Sciatic nerve (tissue), 2 donors: Measurements from ENCODE around the gene FSTL4. TPM values are rescaled to one million over a fixed set of nuclear protein-coding genes. Genes with fewer than 3 reads are reported as not detected.

ENCODE experiments used
- ATAC-seq: fragments of 200-7000 bp; cut with Tn5 transposase; one replicate; pipeline ENCODE4 v1.9.1; 2020; ENCODE audit warnings: mild to moderate bottlenecking, moderate library complexity
- DNase-seq: peaks from one replicate; pipeline ENCODE4 v3.0.0-alpha.2; 2020; ENCODE audit warnings: low spot score
- intact Hi-C: fragments of 100-400 bp; cut with DNase I; formaldehyde crosslinking; loops from one replicate; pipeline ENCODE4 v1.14.2; 2022
- total RNA-seq: library from RNA; stranded (reverse); fragmentation: NEBNext Ultra II Directional; extraction: Animal tissue kit (Norgen Biotek cat#: 25700); gene quantifications from one replicate; pipeline ENCODE4 v1.2.1, GENCODE V29; 2021
- donor health status: DM: no; HTN: no; CAD: no.
- donor health status: DM: no; HTN: no; CAD: no.

The FSTL4 gene
- total RNA-seq, 1 donor from 2014 or later: not detected

DNA sequence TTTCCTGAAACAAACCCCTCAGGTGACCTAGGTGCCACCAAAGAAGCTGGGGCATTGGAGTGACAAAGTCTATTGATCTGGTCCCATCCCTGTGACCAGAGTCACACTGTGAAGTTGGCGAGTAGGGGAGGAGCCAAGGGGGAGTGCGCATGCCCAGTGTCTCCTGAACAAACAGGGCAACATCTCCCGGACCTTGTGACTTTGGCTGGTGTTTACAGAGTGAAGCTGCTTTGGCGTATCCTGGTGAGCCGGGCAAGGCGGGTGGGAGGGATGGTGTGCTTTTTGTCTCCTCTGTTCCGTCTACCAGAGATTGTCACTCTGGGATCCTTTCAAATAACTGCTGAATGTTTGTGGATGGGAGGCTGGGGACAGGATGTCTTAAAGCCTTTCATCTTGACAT lies 356.1 kb downstream of the FSTL4 start:
- ATAC-seq (no peak), DNase-seq (no peak)
- intact Hi-C loops: no loop called here

DNA sequence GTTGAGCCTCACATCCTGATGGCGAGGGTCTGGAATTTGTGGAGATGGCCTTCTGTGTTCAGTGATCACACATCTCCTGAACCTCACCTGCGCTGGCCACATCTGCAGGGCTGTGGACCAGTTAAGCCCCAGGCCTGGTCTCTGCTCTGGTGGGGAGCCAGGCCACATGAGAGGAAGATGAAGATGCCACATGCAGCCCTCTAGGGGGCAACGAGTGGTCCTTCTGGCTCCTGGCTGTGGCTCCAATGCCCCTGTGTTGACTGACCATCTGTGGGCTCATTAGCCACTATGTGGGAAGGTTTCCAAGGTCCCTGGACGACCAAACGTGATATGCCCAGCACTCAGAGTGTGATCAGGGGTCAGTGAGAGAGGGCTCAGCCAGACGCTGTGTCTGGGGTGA lies 357.5 kb downstream of the FSTL4 start:
- intact Hi-C loops: no loop called here
- ATAC-seq: no peak
- no peak for DNase-seq

DNA sequence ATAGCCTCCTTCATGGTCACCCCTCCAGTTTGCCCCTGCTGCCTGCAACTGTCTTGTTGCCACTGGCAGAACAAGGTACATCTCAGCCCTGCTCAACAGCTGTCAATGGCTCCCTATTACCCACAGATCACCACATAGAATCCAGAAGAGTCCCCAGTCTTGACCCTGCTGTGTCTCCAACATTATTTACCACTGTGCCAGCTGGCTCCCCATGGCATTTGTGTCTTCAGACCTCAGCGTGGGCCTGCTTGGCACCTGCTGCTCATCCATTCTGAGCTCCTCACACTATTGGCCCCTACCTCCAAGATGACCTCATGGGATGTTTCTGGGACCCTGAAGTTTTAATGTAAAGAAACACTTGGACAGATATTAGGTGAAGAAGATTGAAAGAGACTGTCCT lies 358.7 kb downstream of the FSTL4 start:
- DNase-seq: no peak
- intact Hi-C loops: no loop called here
- ATAC-seq: no peak

DNA sequence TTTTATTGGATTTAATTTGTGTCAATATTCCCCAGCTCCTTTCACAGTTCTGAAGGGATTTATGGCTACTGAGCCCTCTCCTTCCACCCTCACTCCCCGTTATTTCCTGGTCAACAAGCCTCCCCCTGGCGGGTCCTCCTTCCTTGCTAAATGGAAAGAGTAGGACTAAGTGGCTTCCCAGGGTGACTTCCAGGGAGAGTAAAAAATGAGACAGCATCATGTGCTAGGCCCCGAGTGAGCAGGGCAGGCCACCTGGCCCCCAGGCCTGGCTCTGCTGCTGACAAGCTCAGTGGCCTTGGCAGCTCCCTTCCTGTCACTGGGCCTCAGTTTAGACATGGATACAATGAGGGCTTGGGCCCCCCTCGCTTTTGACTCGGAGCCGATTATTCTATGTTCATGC lies 359.3 kb downstream of the FSTL4 start:
- intact Hi-C loops: no loop called here
- ATAC-seq (no peak), DNase-seq (no peak)

DNA sequence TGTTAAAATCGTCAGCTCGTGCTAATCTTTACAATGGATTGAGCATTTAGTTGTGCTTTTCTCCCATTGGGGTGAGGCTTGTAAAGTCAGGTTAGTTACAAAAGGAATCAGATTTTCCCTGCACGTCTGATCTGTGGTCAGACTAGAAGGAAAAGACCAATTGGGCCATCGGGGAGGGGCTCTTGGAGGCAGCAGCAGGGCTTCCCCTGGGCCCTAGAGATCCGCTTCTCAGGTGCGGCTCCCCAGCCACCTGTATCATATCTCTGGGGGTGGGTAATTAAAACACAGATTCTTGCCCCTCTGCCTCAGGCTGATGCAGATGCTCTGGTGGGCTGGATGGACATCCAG lies 360.2 kb downstream of the FSTL4 start:
- no peak for ATAC-seq

DNA sequence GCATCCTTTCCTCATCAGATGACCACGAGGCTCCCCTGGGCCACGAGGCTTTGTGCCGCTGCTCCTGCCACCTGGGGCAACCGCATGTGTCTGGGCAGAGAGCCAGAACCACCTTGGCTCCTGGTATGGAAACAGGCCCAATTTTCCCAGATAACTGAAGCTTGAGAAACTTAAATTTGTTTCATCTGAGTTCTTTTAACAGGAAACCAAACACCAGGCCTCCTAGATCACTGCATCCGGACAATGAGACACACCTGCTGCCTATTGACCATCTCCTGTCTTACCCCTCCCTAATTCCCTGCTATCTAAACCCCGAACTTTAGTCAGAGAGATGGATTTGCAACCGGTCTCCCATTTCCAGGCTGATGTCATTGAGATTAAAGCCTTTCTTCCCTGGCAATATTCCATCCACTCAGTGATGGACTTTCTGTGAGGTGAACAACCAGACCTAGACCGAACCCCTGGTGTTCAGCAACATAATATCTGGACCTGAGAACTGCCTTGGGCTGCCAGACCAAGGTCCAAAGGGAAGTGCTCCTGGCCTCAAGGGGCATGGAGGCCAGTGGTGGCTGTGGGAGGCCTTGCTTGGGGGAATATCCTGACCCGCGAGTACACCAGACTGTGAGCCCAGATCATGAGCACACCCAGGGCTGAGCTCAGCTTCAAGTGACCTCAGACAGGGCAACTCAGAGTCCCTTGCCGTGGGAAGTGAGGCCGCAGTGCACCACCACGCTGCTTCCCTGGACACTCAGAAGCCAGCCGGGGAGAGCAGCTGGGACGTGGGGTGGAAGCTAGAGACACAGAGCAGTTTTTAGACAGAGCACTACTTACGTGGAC lies 360.8 kb downstream of the FSTL4 start:
- DNase-seq (no peak), ATAC-seq (no peak)
- intact Hi-C loops: no loop called here

More for the DNA sequence above, 360.2 kb downstream of the FSTL4 start:
- no peak for DNase-seq
- intact Hi-C loops: no loop called here

DNA sequence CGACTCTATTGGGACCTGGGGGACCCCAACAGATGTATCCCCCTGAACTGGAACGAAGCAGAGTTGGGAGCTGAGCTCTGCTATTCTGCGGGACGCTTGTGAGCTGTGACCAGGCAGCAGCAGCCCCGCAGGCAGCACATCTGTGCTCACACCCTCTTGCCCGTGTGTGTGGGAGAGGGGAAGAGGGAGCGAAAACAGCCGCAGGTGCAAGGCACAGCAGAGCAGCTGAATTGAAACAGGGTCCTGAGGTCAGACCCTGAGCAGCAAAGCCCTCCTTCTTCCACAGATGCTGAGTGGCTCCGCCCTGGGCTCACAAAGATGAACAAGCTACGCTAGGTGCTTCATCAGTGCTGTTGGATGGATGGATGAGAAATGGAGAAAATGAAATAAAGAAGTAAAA lies 361.8 kb downstream of the FSTL4 start:
- no peak for DNase-seq
- ATAC-seq: no peak
- intact Hi-C loops: no loop called here

DNA sequence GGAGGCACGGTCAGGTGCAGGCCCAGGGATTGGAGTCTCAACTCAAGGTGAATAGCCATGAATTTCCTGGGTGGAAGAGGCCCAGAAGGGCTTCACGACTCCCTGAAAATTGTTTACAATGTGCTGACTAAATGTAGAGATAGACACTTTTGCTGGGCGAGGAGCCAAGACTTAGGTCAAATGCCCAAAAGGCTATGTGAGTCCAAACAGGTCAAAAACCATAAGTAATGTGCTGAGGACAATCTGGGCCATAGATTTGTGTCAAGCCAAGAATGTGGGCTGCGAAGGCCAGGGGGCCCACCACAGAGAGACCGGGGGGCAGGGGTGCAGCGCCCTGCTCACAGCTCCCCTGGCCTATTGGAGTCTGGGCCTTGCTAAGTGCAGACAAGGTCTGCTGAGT lies 362.7 kb downstream of the FSTL4 start:
- intact Hi-C loops: no loop called here
- ATAC-seq (no peak), DNase-seq (no peak)

DNA sequence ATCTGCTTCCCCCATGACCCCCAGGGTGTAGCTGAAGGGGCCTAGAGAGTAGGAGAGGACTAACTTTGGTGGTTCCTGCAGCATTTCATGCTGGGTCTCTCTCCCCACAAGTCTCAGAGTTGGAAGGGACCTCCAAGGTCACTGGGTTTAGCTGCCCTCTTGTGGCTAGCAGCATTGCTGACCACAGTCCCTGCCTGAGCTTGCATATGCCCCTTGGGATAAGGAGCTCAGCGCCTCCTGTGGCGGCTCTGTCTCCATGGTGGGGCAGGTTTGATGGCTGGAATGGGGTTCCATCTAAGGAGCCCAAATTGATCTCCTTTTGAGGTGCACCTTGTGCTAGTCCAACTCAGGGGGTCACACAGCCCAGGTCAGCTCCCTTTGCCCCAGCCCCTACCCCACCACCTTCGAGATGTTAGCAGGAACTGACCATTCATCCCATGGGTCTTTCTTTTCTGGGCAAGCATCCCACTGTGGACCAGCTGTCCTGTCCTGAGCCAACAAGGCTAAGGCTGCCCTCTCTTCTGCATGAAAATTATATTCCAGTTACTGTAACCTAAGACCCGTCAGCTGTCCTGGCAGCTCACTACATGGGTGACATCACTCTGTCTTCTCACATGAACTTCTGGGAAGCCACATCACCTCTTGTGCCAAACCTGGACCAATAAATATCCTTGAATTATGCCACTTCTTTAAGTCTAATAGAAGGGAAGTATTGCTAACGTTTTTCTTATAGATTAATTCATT lies 364.3 kb downstream of the FSTL4 start:
- intact Hi-C loops: no loop called here

DNA sequence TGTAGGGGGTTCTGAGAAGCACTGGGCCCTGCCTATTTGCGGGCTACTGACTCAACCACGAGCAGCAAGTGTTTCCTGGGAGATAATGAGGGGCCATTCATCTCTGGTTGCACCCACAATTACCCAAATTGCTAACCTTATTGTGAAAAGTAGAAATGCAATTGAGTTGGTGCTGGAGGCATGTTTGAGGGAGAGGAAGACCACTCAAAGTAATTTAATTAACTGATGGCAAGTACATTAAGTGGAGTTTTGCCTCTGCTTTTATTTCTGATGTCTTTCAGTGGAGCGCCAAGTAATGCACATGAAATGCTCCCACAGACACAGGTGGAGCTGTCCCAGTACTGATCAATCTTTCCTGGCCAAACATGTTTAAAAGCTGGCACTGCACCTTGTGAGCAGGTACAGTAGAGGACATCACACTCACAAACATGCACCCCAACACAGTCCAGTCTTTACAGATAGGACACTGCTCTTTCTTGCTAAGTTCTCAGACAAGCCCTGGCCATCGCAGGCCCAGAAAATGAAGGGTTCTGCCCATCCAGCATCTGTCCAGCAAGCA lies 365.1 kb downstream of the FSTL4 start:
- no peak for ATAC-seq

More for the DNA sequence above, 364.3 kb downstream of the FSTL4 start:
- ATAC-seq (no peak), DNase-seq (no peak)

DNA sequence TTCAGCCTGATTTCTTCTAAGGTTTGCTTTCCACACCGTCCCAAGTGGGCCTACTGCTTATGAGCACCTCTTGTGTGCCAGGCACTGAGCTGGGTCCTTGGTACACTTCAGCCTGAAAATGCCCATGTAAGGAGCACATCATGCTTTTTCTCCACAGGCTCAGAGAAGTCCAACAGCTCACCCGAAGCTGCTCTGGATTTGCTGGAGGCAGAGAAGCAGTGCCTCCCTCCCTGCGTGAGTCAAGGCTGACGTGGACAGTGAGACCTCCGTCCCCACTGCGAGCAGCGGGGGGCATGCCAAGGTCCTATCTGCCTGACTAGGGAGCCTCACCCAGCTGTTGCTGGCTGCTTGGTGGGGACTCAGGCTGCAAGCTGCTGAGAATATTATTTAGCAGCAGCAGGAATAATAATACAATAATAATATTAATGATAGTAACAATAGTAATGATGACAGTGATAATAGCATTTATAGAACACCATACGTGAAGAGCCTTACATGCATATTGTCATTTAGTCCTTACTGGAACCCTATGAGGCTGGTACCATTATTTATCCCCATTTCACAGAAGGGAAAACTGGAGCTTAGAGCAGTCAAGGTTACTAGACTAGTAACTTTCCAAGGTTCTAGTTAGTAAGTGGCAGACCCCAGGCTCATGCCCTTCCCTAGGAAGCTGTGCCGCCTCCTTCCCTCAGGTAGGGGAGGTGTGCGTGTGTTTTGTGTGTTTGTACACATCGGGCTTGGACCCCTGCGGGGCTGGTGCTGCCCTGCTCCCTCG lies 365.8 kb downstream of the FSTL4 start:
- intact Hi-C loops: no loop called here
- no peak for DNase-seq
- no peak for ATAC-seq

More for the DNA sequence above, 365.1 kb downstream of the FSTL4 start:
- no peak for DNase-seq
- intact Hi-C loops: no loop called here

DNA sequence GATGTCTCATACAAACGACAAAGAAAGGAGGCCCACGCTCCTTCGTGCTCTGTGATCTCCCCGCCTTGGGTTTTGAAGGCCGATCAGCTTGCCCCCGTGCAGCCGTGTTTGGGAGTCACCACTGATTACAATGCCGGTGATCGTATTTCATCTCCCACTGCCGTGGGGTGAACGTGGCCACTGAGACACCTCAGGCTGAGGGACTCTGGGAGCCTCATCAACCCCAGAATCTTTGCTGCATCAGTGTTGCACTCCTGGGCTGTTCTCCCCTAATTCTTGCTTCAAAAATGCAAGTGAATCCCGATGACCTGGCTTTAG lies 366.3 kb downstream of the FSTL4 start:
- intact Hi-C loops: no loop called here
- no peak for ATAC-seq
- DNase-seq: no peak

DNA sequence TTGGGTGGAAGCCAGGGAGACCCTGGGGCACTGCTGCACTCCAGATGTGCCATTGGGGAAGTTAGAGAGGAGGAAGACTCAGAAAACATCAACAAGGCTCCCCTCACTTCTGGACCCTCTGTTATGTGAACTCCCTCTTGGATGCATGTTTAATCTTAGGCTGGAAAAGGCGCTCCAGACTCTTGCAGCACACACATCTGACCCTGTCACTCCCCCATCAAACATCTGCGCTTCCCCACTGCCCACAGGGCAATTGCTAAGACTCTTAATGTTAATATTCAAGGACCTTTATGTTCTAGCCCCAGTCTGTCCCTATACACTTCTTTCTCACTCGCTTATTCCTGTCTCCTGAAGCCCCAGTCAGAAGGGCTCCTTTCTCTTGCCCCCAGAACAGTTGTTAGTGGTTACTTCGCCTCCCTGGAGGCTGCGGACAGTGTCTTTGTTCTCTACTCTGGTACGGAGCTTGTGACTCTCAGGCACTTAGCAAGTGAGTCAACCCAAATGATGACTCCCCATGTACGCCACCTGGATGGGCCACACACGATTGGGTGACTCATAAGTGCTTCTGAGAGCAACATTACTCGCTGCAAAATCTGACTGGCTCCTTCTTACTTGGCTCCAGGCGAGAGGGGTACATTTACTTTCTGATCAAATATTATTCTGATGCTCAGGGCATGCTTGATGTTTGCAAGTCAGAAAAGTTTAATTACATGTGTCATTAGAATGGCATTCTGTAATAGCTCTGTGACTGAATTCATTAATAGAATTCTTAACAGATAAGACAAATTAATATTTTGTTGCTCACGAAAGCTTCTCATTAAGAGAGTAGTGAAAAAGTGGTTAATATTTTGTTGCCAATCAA lies 366.9 kb downstream of the FSTL4 start:
- intact Hi-C loops: no loop called here
- DNase-seq (no peak), ATAC-seq (peak; percentile 82)

DNA sequence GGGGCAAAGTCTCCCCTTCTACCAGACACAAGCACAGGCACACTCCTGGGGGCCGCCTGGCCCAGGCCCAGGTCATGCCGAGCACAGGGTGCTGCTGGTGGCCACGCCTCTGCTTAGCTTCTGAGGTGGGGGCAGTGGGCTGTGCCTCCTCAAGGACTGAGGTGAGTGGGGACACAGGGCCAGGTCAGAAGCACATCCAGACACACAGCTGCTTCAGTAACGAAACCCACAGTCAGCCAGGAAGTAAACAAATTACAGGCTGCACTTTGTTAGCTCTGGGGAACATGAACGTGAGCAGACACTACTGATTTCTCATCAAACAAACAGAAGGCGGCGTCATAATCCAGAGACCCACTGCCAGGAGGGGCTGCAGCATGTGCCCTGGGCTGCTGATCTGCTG lies 368.1 kb downstream of the FSTL4 start:
- DNase-seq (no peak), ATAC-seq (peak; percentile 63)
- intact Hi-C loops: no loop called here

DNA sequence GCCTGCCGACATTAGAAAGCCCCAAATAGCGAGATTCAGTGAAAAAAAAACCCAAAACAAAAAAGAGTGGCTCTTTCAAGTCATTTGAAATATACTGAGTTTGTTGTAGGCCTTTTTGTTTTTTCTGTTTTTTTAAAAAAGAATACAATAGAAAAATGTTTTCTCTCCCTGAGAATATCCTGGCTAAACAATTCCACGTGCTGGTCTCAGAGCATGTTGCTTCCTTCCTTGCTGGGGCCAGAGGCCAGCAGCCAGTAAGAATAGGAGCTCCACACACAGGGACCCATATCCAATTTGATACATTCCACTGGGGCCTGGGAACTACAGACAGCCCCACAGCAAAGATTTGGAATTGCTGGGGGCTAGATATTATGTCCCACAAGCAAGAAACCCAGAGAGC lies 369.1 kb downstream of the FSTL4 start:
- ATAC-seq (no peak), DNase-seq (no peak)
- intact Hi-C loops: no loop called here

DNA sequence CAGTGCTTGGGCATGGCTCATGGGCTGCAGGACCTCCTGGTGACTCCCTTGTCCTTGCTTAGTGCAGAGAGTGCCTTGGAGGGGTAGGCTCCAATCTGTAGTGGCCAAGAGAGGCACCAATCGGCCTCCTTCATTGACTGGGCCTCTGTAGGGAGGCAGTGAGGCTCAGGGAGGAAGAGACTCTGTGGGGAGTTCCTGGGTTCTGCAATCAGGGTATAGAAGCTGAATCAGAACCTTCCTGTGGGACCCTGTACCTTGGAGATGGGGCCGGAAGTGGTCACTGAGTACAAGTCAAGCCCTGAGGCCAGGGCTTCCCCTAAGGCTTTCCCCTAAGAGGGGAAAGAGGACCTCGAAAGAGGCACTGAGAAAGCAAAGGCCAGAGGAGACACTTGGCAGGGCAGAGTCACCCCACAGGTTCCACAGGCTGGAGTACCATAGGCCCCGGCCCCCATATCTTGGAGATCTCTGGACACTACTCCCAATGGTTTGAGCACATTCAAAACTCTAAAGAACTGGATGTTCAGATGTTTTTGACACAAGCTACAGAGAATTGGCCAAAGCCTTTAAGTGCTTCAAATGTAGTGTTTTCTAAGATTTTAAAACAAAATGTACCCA lies 370.0 kb downstream of the FSTL4 start:
- ATAC-seq (no peak), DNase-seq (no peak)
- intact Hi-C loops: no loop called here

DNA sequence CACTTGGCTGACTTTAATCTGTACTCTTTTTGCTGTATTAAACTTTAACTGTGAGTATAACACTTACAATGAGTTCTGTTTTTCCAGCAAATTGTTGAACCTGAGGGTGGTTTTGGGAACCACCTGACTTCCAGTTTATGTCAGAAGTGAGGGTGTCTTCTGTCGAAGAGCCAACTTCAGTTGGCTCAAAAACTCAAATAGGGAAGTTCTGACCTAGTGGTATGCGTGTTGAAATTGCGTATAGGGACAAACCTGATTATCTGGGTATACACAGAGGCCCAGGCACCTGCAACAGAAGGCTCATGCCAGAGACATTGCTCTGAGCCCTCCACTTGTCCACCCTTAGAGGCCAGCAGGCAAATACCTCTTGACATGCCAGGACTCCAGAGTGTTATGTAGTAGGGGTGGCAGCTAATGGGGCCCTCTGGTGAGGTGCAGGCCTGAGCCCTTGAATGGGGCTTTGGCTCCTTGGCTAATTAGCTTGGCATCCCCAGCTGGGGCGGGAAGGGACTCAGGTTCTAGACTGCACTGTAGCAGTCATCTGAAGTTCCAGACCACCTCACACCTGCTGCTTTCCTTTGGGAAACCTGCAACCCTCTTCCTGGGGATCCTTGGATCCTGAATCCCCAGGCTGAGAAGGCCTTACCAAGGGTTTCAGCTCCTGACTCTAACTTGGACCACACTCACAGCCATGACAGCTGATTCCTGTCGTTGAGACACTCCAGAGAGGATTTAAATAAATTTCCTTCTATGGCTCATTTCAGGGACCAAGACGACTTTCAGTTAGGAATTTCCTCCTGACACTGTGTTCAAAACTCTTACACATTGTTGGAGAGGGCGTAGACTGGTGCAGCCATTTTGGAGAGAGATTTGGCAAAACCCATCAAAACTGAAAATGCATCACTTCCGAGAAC lies 370.9 kb downstream of the FSTL4 start:
- ATAC-seq (no peak), DNase-seq (no peak)
- intact Hi-C loops: no loop called here
